Endothelial cell of umbilical vein (primary cell): ENCODE measurements around the gene AWAT2. TPM values are rescaled to one million over a fixed set of nuclear protein-coding genes. Genes with fewer than 3 reads are reported as not detected.

Experiments used
- BruUV-seq: library from RNA; stranded (reverse); fragments of 400-500 nt; replicated peaks from 2 replicates; lab custom pipeline; 2021; lab: Mats Ljungman, UMichigan
- CTCF ChIA-PET: fragments of 300-600, 350-600 bp; sonication (Branson Sonifier 250); formaldehyde crosslinking; loops from one replicate; lab custom pipeline; 2021; ENCODE audit warnings: antibody characterized with exemption, inconsistent platforms; lab: Charles Lee
- POLR2A ChIA-PET: fragments of 300-600, 350-600 bp; sonication (Branson Sonifier 250); formaldehyde crosslinking; loops from one replicate; lab custom pipeline; 2021; ENCODE audit warnings: antibody characterized with exemption, inconsistent platforms; lab: Charles Lee
- DNase-seq: peaks from one replicate; pipeline ENCODE4 v3.0.0-alpha.2; 2011; ENCODE audit warnings: low read depth, low spot score
- FAIRE-seq: peaks from 2 replicates; lab custom pipeline; 2011; peaks lifted over from hg19 to GRCh38; lab: Jason Lieb, UNC
- H2AFZ ChIP-seq: 2 replicates; pipeline ENCODE4 v1.6.0; 2012; ENCODE audit warnings: low read depth, low read length, control low read depth, inconsistent platforms
- H3K27ac ChIP-seq: 2 replicates; pipeline ENCODE4 v1.5.1; 2011; ENCODE audit warnings: low read depth, mild to moderate bottlenecking, control low read depth, low read length, moderate library complexity; ENCODE audit not compliant: insufficient read depth
- H3K27me3 ChIP-seq, 2 experiments: 2 replicates each; pipeline versions ENCODE4 v1.6.0 to v1.6.1; 2011; ENCODE audit warnings: low read length in 2 of 2, mixed read lengths in 1 of 2; ENCODE audit not compliant: control insufficient read depth in 2 of 2, insufficient read depth in 2 of 2
- H3K36me3 ChIP-seq, 2 experiments: 2 replicates in 1 of 2; 3 replicates in 1 of 2; pipeline ENCODE4 v1.5.1; 2011; ENCODE audit warnings: low read length in 2 of 2, mild to moderate bottlenecking in 1 of 2, moderate library complexity in 1 of 2; ENCODE audit not compliant: control insufficient read depth in 2 of 2, insufficient read depth in 2 of 2; ENCODE audit errors: extremely low read depth in 1 of 2
- H3K4me1 ChIP-seq: 3 replicates; pipeline ENCODE4 v1.5.1; 2011; ENCODE audit warnings: mild to moderate bottlenecking, low read length; ENCODE audit not compliant: control insufficient read depth, insufficient read depth; ENCODE audit errors: extremely low read depth
- H3K4me2 ChIP-seq: 2 replicates; pipeline ENCODE4 v1.6.1; 2011; ENCODE audit warnings: low read length, control low read depth, mixed read lengths; ENCODE audit not compliant: insufficient read depth
- H3K4me3 ChIP-seq, 3 experiments: fragments of 200-600 bp in 1 of 3; sonication (generic), shearing (Covaris generic) in 1 of 3; replicated peaks in 1 of 3; 2 replicates each; pipeline ENCODE4 v1.5.1; 2011 to 2016; ENCODE audit warnings: control low read depth in 3 of 3, low read length in 3 of 3, mild to moderate bottlenecking in 2 of 3, inconsistent platforms in 1 of 3, low read depth in 1 of 3, moderate library complexity in 1 of 3; ENCODE audit not compliant: insufficient read depth in 1 of 3
- H3K79me2 ChIP-seq: 2 replicates; pipeline ENCODE4 v1.6.0; 2012; ENCODE audit warnings: low read length, inconsistent platforms; ENCODE audit not compliant: control insufficient read depth, insufficient read depth
- H3K9ac ChIP-seq: replicated peaks from 2 replicates; pipeline ENCODE3; 2011; ENCODE audit warnings: low read length, control low read depth; ENCODE audit not compliant: insufficient read depth; ENCODE audit errors: extremely low read depth
- H3K9me1 ChIP-seq: replicated peaks from 3 replicates; pipeline ENCODE4 v1.6.0; 2011; ENCODE audit warnings: mild to moderate bottlenecking, low read length; ENCODE audit not compliant: control insufficient read depth, insufficient read depth; ENCODE audit errors: extremely low read depth
- H3K9me3 ChIP-seq: replicated peaks from 2 replicates; pipeline ENCODE4 v1.5.1; 2012; ENCODE audit warnings: low read length, inconsistent platforms; ENCODE audit not compliant: control insufficient read depth, insufficient read depth
- H4K20me1 ChIP-seq: replicated peaks from 2 replicates; pipeline ENCODE3; 2011; ENCODE audit warnings: mild to moderate bottlenecking, low read length; ENCODE audit not compliant: control insufficient read depth, insufficient read depth; ENCODE audit errors: extremely low read depth
- CTCF ChIP-seq, 2 donors: IDR thresholded peaks; 1 replicate in 1 of 2; 2 replicates in 1 of 2; pipeline ENCODE4 v1.5.1; 2011; ENCODE audit warnings: low read length in 2 of 2, mild to moderate bottlenecking in 2 of 2, moderate library complexity in 2 of 2, control low read depth in 1 of 2, inconsistent platforms in 1 of 2, low read depth in 1 of 2; ENCODE audit not compliant: insufficient read depth in 1 of 2; ENCODE audit errors: extremely low read depth in 1 of 2
- EZH2 ChIP-seq: IDR thresholded peaks from 2 replicates; pipeline ENCODE4 v1.6.1; 2012; ENCODE audit warnings: borderline replicate concordance, low read depth, mild to moderate bottlenecking, moderate library complexity, low read length, inconsistent platforms; ENCODE audit not compliant: severe bottlenecking
- FOS ChIP-seq: IDR thresholded peaks from 2 replicates; pipeline ENCODE4 v1.6.1; 2011; ENCODE audit warnings: mild to moderate bottlenecking, low read length, moderate library complexity, borderline replicate concordance; ENCODE audit not compliant: insufficient read depth
- GATA2 ChIP-seq: IDR thresholded peaks from 2 replicates; pipeline ENCODE4 v1.7.0; 2011; ENCODE audit warnings: low read depth, mild to moderate bottlenecking, moderate library complexity, mixed read lengths, low read length; ENCODE audit not compliant: insufficient read length, insufficient read depth
- JUN ChIP-seq: IDR thresholded peaks from 2 replicates; pipeline ENCODE4 v1.6.1; 2011; ENCODE audit warnings: borderline replicate concordance, low read depth; ENCODE audit not compliant: insufficient read length, insufficient read depth
- MYC ChIP-seq: IDR thresholded peaks from one replicate; pipeline ENCODE4 v1.6.1; 2011; ENCODE audit warnings: mild to moderate bottlenecking, low read depth, low read length
- POLR2A ChIP-seq: IDR thresholded peaks from 2 replicates; pipeline ENCODE4 v1.6.1; 2012; ENCODE audit warnings: low read depth, mild to moderate bottlenecking, control low read depth, low read length
- POLR2AphosphoS5 ChIP-seq: IDR thresholded peaks from 2 replicates; pipeline ENCODE4 v1.6.1; 2012; ENCODE audit warnings: low read depth, mild to moderate bottlenecking, control low read depth, low read length, moderate library complexity; ENCODE audit not compliant: insufficient read depth
- dilution Hi-C: fragments of 300-500 bp; cut with MboI; formaldehyde crosslinking; loops from one replicate; pipeline ENCODE4 v1.15.0; 2019; ENCODE audit warnings: low sequenced_read_pairs; ENCODE audit not compliant: extremely low pct_ligation_motif_present
- intact Hi-C: fragments of 100-400 bp; cut with micrococcal nuclease; formaldehyde crosslinking; loops from one replicate; pipeline ENCODE4 v1.10.0; 2022
- polyA plus RNA-seq, 4 experiments: library from polyadenylated mRNA; depleted of rRNA in 3 of 4; stranded (reverse) in 3 of 4; unstranded in 1 of 4; fragments of >200 nt; gene quantifications; 2 replicates each; pipeline versions ENCODE4 v1.2.1 to v1.2.3, GENCODE V29; 2011 to 2012; ENCODE audit warnings: missing spikeins in 1 of 4
- total RNA-seq: library from RNA; stranded (reverse); gene quantifications from 2 replicates; pipeline ENCODE4 v1.2.3, GENCODE V29; 2021
- TF ChIP-seq, protein P1 (sequence below): IDR thresholded peaks from 2 replicates; pipeline ENCODE4 v1.6.1; 2011; ENCODE audit not compliant: insufficient read depth, insufficient read length

The AWAT2 gene
- total and polyA plus RNA-seq, 2 donors (not counting 3 experiments of a cell fraction or from before 2014, with no cell fraction given): 0.20 to 0.29 TPM

DNA sequence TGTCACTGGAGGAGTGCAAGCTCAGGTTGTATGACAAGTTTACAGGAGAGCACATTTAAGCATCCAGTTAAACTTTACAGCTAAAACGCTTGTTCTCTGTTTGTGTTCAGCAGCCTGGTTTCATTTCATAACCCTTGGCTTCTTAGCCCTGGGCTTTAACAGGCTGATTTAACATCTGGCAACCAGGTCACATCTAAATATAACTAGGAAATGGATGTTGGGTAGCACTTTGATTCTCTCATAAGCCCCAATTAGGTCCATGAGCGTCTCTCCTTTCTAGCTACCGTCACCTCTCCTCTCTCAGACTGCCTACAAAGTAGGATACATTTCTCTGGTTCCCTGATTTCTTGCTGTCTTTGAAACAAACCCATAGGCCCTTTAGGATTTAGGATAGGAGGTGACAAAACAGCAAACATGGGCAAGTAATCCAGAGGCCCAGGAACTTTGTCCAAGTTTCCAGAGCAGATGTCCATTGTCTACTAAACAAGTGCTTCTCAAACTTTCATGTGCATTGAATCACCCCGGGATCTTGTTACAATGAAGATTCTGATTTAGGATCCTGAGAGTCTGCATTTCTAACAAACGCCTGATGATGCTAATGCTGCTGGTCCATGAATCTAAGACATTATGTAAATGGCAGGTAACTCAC is 35.0 kb upstream of the AWAT2 start:
- ChIA-PET POLR2A (no interaction called here), CTCF (no interaction called here)
- Histone ChIP-seq H3K36me3 (no peaks in the 10 kb centered on the region), H3K9me1 (no peaks in the 10 kb centered on the region), H3K27ac (no peak overlapping the region), H3K9ac (no peak overlapping the region), H3K27me3 (no peaks in the 10 kb centered on the region), H3K9me3 (no peaks in the 10 kb centered on the region), H3K4me2 (no peak overlapping the region), H3K4me1 (peaks cover 28% of the 10 kb centered on the region), H2AFZ (no peak overlapping the region), H4K20me1 (no peaks in the 10 kb centered on the region), H3K4me3 (no peak overlapping the region), H3K79me2 (no peaks in the 10 kb centered on the region)
- no peak for FAIRE-seq
- DNase-seq: no peak
- intact Hi-C loops (no loop called here), dilution Hi-C loops (no loop called here)
- TF ChIP-seq, protein P1, sequence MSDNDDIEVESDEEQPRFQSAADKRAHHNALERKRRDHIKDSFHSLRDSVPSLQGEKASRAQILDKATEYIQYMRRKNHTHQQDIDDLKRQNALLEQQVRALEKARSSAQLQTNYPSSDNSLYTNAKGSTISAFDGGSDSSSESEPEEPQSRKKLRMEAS: no peak
- TF ChIP-seq CTCF (IDR thresholded peaks at IDR 0.05; ENCODE audit: extremely low read depth in 1 of 2, insufficient read depth in 1 of 2, low read depth in 1 of 2, low read length in 2 of 2) (no peak), POLR2A (no peak), POLR2AphosphoS5 (no peak), JUN (no peak), EZH2 (no peak), MYC (no peak), FOS (no peak), GATA2 (no peak)
- BruUV-seq: no TSS peak
